GM19324 (cell line): ENCODE results near the gene ADIG.

Experiments used
- ATAC-seq: cut with Tn5 transposase; IDR thresholded peaks from one replicate; pipeline ENCODE4 v1.9.1; 2021; ENCODE audit warnings: mild to moderate bottlenecking, moderate library complexity; ENCODE audit not compliant: unreplicated experiment, low FRiP score

Gene ADIG

GRCh38 chr20:38581013-38581412, at the start of gene ADIG:
Gene ADIG (plus strand): TSS chr20:38581197. CDS start chr20:38581251, 54 bp downstream.
- no peak for ATAC-seq

- no peak for ATAC-seq
Measured at GRCh38 chr20:38534756-38535155, 46.2 kb upstream of the ADIG start.

- ATAC-seq: no peak
Measured at GRCh38 chr20:38536310-38536709, 44.7 kb upstream of the ADIG start.

DNA sequence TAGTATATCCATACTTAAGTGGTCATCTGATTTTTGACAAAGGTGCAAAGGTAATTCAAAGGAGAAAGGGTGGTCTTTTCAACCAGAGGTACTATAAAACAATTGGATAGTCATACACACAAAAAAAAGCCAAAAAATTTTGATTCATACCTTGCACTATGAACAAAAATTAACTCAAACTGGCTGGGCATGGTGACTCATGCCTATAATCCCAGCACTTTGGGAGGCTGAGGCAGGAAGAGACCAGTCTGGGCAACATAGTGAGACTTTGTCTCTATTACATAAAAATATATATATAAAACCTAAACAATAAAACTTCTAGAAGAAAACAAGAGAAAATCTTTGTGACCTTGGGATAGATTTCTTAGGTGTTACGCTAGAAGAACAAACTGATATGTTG, 43.8 kb upstream of the ADIG start:
- no peak for ATAC-seq

GRCh38 chr20:38538789-38539188, 42.2 kb upstream of the ADIG start:
- ATAC-seq: no peak

DNA sequence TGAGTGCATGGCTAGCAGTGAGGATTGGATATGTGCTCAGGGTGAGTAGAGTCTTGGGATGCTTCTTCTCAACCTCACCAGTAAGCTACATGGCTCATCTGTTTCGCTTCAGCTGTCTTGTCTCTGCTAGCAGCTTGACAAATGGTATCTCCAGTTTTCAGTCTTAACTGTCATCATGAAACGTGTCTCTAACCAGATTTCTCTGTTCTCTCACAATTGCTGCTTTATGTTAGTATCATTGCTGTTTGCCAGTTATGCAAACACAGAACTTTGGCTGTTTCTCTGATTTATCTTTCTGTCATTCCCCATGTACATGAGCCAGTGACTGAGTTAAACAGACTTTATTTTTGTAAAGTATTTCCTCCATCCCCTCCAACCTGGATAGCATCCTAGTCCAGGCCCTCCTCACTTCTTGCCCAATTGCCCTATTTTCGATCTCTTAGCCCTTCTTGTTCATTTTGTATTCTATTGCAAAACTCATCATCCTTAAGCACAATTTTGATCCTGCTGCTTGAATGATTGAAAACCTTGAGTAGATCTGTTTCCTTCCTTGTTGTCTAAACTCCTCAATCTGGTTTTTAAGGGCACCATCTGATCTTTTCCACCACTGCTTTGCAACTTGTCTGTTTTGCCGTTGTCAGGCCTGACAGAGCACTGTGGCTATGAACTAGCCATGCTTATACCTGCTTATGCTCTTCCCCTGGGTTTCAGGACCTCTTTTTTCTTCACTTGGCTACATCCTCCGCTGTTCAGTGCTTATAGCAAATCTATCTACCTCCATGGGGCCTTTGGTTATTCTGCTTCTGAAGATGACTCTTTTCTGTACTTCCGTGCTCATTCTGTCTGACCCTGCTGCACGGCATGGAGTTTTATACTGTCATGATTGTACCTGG, 37.7 kb upstream of the ADIG start:
- no peak for ATAC-seq

DNA sequence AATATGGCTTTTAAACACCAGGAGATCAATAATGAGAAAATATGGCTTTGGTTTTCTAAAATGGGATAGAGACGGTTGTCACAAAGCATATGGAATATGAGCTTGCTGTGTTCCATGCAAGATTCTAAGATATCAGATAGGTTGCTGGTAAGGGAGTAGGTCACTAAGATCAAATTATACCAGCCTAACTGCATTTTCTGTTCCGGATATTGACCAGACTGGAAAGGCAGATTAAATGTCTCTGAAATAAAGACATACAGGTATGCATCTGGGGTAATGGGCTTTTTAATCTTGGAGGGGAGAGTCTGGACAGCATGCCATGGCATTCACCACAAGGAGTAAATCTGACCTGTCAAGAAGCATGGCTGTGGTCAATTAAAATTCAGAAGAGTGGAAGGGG, 35.2 kb upstream of the ADIG start:
- ATAC-seq: no peak

GRCh38 chr20:38547288-38548085, 33.5 kb upstream of the ADIG start:
- no peak for ATAC-seq

GRCh38 chr20:38548356-38549083, 32.5 kb upstream of the ADIG start:
- ATAC-seq: no peak

GRCh38 chr20:38550274-38550673, 30.7 kb upstream of the ADIG start:
- no peak for ATAC-seq

GRCh38 chr20:38551056-38551626, 29.9 kb upstream of the ADIG start:
- ATAC-seq: no peak

GRCh38 chr20:38554986-38555385, 26.0 kb upstream of the ADIG start:
- ATAC-seq: no peak

DNA sequence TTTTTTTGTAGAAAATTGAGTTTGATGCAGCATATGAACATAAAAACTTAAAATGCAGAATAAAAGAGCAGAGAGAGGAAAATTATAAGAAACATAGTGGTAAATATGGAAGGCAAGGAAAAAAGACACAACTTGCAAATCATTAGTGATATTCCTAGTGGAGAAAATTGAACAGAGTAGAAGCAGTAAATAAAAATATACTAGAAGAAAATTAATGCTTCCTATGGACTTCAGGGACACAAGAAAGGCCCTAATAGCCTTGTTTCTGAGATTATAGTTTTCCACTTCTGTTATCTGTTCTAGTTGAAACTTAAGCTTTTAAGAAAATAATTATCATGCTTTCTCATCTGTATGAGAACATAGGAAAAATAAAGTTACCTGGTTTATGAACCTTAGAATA, 25.6 kb upstream of the ADIG start:
- ATAC-seq: no peak

DNA sequence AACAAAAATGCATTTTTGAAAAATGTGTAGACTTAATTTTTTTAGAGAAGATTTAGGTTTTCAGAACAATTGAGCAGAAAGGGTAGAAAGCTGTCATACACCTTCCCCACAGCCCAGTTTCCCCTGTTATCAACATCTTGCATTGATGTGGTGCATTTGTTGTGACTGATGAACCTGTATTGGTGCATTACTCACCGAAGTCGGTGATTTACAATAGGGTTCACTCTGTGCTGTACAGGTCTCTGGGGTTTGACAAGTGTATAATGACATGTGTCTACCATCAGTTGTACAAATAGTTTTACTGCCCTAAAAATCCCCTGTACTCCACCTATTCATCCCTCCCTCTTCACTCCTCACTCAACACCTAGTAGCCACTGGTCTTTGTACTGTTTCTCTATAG, 23.8 kb upstream of the ADIG start:
- no peak for ATAC-seq

GRCh38 chr20:38558596-38559360, 22.2 kb upstream of the ADIG start:
- ATAC-seq: no peak

- ATAC-seq: no peak
Measured at GRCh38 chr20:38559764-38560163, 21.2 kb upstream of the ADIG start.

DNA sequence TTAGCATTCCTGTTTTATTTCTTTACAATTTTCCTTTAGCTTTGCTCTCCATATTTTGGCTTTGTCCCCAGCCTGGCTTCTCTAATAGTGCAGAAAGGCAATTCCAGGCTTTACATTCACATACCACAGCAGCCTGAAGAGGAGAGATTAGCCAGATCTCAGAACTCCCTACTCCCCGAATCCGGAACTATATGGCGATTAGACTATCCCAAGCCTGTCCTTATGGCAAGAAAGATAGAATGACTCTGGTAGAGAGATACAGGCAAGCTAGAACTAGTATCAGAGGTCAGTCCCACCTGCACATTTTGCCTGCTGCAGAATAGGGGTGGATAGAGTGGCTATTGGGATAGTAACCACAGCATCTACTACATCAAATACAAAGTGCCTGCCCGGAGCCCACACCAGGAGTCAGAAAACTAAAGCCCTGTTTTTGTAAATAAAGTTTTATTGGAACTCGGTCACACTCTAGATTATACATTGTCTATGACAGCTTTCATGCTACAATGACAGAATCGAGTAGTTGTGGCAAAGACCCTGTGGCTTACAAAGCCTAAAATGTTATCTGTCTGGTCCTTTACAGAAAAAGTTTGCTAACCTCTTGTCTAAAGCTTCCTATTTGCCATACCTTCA, 17.1 kb upstream of the ADIG start:
- ATAC-seq: no peak

- no peak for ATAC-seq
Measured at GRCh38 chr20:38564680-38565079, 16.3 kb upstream of the ADIG start.

- no peak for ATAC-seq
Measured at GRCh38 chr20:38566036-38566598, 14.9 kb upstream of the ADIG start.
